ENCODE measurements around the gene ZBTB7C.

The ZBTB7C gene

DNA sequence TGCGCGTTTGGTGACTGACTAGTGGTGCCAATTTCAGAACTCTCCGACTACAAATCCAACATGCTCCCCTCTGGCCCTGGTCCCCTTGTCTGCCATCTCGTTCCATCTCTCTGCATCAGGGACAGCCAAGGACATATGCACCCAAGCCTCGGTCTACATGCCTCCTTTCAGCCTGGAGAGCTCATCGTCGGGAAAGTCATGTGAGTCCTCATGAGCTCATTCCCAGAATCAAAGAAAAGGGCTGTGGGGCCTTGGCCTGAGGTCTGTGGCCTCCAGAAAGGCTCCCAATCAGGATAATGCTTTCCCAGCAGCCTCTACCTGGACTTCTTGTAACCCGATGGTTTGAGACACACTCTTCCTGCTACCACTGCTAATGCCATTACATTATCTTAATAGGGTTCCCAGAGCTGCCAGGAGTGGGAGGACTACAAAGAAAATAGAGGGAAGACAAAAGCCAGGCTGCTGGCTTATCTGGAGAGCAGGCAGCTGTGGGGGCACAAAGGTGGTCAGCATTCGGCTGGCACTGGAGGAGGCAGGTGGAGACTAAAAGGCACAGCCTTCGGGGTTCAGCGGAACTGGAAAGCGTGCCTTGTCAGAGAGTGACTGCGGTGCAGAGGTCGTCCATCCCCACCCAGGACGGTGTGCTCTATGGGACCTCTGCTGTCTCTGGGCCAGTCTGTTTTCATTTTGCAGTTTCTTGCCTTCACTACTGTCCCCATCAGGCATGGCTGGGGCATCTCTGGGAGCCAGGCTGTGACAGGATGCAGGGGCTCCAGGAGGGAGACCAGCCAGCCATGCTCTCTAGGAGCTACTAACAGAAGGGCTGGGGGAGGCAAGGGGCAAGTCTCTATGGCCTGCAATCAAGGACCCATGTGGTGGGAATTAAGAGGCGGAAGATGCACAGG lies 374.3 kb downstream of the ZBTB7C start:
- Histone ChIP-seq H3K9me3 (ENCODE audit: insufficient read depth, low read length) (no peaks in the 10 kb centered on the region), H3K79me2 (ENCODE audit: insufficient read depth, low read length) (no peaks in the 10 kb centered on the region), H4K20me1 (ENCODE audit: low read depth, low read length) (no peaks in the 10 kb centered on the region), H3F3A (ENCODE audit: insufficient read depth) (no peaks in the 10 kb centered on the region), H3K9ac (ENCODE audit: low read length) (no peak overlapping the region), H3K27me3 (ENCODE audit: low read length) (no peaks in the 10 kb centered on the region), H2AFZ (ENCODE audit: low read depth, low read length, severe bottlenecking) (no peak overlapping the region), H3K27ac (ENCODE audit: low read depth, low read length) (no peak overlapping the region), H3K9me2 (replicated peaks; ENCODE audit: insufficient read depth, low read length) (no peaks in the 10 kb centered on the region), H3K4me2 (ENCODE audit: low read depth, low read length, poor library complexity, severe bottlenecking) (no peak overlapping the region), H3K36me3 (ENCODE audit: low read length) (no peaks in the 10 kb centered on the region), H3K4me3 (ENCODE audit: insufficient read depth, low read length, poor library complexity, severe bottlenecking) (no peak overlapping the region)
- TF ChIP-seq CTCF (IDR thresholded peaks at IDR 0.05; ENCODE audit: insufficient read depth, low read length, poor library complexity, severe bottlenecking) (no peak), EZH2phosphoT487 (conservative IDR thresholded peaks at IDR 0.05; ENCODE audit: low read length) (no peak)

- Histone ChIP-seq H2AFZ (ENCODE audit: low read depth, low read length, severe bottlenecking) (no peak overlapping the region), H3K9me2 (replicated peaks; ENCODE audit: insufficient read depth, low read length) (no peaks in the 10 kb centered on the region), H3K27me3 (ENCODE audit: low read length) (no peaks in the 10 kb centered on the region), H4K20me1 (ENCODE audit: low read depth, low read length) (no peaks in the 10 kb centered on the region), H3F3A (ENCODE audit: insufficient read depth) (no peaks in the 10 kb centered on the region), H3K9me3 (ENCODE audit: insufficient read depth, low read length) (no peaks in the 10 kb centered on the region), H3K4me2 (ENCODE audit: low read depth, low read length, poor library complexity, severe bottlenecking) (no peak overlapping the region), H3K36me3 (ENCODE audit: low read length) (no peaks in the 10 kb centered on the region), H3K27ac (ENCODE audit: low read depth, low read length) (no peak overlapping the region), H3K79me2 (ENCODE audit: insufficient read depth, low read length) (no peaks in the 10 kb centered on the region), H3K9ac (ENCODE audit: low read length) (no peak overlapping the region), H3K4me3 (ENCODE audit: insufficient read depth, low read length, poor library complexity, severe bottlenecking) (no peak overlapping the region)
- no peak for TF ChIP-seq EZH2phosphoT487 (conservative IDR thresholded peaks at IDR 0.05; ENCODE audit: low read length)
- no peak for TF ChIP-seq CTCF (IDR thresholded peaks at IDR 0.05; ENCODE audit: insufficient read depth, low read length, poor library complexity, severe bottlenecking)
Observed at GRCh38 chr18:48033790-48034650, 375.2 kb downstream of the ZBTB7C start.

GRCh38 chr18:48032876-48033789 lies 376.1 kb downstream of the ZBTB7C start:
- Histone ChIP-seq H3K27ac (ENCODE audit: low read depth, low read length) (no peak overlapping the region), H3K9me3 (ENCODE audit: insufficient read depth, low read length) (no peaks in the 10 kb centered on the region), H3K27me3 (ENCODE audit: low read length) (no peaks in the 10 kb centered on the region), H4K20me1 (ENCODE audit: low read depth, low read length) (no peaks in the 10 kb centered on the region), H3K36me3 (ENCODE audit: low read length) (no peaks in the 10 kb centered on the region), H2AFZ (ENCODE audit: low read depth, low read length, severe bottlenecking) (no peak overlapping the region), H3K9me2 (replicated peaks; ENCODE audit: insufficient read depth, low read length) (no peaks in the 10 kb centered on the region), H3K4me3 (ENCODE audit: insufficient read depth, low read length, poor library complexity, severe bottlenecking) (no peak overlapping the region), H3K79me2 (ENCODE audit: insufficient read depth, low read length) (no peaks in the 10 kb centered on the region), H3K9ac (ENCODE audit: low read length) (no peak overlapping the region), H3K4me2 (ENCODE audit: low read depth, low read length, poor library complexity, severe bottlenecking) (no peak overlapping the region), H3F3A (ENCODE audit: insufficient read depth) (no peaks in the 10 kb centered on the region)
- TF ChIP-seq CTCF (IDR thresholded peaks at IDR 0.05; ENCODE audit: insufficient read depth, low read length, poor library complexity, severe bottlenecking) (no peak), EZH2phosphoT487 (conservative IDR thresholded peaks at IDR 0.05; ENCODE audit: low read length) (no peak)

Measured in SU-DHL-6 (cell line).